ENCODE results near the gene PHC2. TPM values are rescaled to one million over a fixed set of nuclear protein-coding genes. Genes with fewer than 3 reads are reported as not detected.
A peak's percentile ranks its signal among the peaks of the same experiment; 100 is the strongest.

The PHC2 gene
- total and polyA plus RNA-seq, 11 donors = 79.7 to 194 (median 99.4) TPM

DNA sequence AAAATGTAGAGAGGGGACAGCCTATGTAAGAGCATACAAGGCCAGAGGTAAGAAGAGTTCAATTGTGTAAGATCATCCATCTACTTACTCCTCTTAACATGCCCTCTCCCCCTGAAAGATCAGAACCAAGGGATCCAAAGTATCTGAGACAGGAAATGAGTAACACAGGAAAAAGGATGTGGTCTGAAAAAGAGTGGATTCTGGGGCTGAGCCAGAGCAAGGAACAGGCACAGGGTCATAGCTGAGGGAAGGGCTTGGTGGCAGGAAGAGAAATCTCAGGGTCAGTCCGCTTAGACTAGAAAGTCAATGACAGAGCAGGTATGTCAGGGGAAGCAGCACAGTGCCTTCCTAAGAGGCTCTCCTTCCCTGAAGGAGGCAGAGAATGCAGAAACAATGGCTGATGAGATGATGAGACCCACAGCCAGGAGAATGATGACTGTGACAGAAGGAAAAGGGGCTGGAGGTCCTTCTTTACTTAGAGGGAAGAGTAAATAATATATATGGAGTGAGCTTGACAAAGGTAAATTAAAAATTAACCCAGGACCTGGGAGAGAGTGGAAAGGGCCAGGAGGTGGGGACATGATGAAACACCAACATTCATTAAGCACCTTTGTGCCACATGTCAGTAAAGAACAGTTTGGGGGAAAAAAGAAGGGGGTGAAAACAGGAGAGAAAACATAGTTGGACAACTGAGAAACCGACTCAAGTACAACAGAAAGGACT, 83.8 kb downstream of the PHC2 start:
- H3K4me3 ChIP-seq = peak overlapping the region in 11 of 12 donors; percentile 18 to 99 (median 90)
- H3K9me3 ChIP-seq = no peaks in the 10 kb centered on the region
- intact Hi-C loops (cut with DNase I) = loop anchor here in 1 of 10 donors (5.0 kb wide), 2 partner anchors 50 to 90 kb away; partner anchors contain the start of gene ZNF362
- peak; percentile 32 to 70 (median 52) for ATAC-seq
- H3K27ac ChIP-seq = peak overlapping the region; percentile 94 to 100 (median 99)
- peaks cover 0 to 30% (median 11%) of the 10 kb centered on the region in 9 donors for H3K36me3 ChIP-seq
- no peaks in the 10 kb centered on the region for H3K27me3 ChIP-seq
- DNase-seq = peak in 3 of 5 donors; percentile 74 to 83 (median 80)
- WGBS, 4 donors = 6 to 25% (median 8%) methylated on average over 2 of the region's 2 CpGs
- H3K4me1 ChIP-seq = peaks cover 30 to 80% (median 69%) of the 10 kb centered on the region in 12 donors
- TF ChIP-seq, protein P1, sequence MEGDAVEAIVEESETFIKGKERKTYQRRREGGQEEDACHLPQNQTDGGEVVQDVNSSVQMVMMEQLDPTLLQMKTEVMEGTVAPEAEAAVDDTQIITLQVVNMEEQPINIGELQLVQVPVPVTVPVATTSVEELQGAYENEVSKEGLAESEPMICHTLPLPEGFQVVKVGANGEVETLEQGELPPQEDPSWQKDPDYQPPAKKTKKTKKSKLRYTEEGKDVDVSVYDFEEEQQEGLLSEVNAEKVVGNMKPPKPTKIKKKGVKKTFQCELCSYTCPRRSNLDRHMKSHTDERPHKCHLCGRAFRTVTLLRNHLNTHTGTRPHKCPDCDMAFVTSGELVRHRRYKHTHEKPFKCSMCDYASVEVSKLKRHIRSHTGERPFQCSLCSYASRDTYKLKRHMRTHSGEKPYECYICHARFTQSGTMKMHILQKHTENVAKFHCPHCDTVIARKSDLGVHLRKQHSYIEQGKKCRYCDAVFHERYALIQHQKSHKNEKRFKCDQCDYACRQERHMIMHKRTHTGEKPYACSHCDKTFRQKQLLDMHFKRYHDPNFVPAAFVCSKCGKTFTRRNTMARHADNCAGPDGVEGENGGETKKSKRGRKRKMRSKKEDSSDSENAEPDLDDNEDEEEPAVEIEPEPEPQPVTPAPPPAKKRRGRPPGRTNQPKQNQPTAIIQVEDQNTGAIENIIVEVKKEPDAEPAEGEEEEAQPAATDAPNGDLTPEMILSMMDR (IDR thresholded peaks at IDR 0.05) = no peak
- TF ChIP-seq POLR2A (IDR thresholded peaks at IDR 0.05) = peak in 1 of 2 donors; percentile 80

GRCh38 chr1:33346533-33346926, 84.4 kb downstream of the PHC2 start:
- Histone ChIP-seq H3K4me1 (peaks cover 34 to 85% (median 75%) of the 10 kb centered on the region in 12 donors), H3K36me3 (peaks cover 0 to 36% (median 11%) of the 10 kb centered on the region in 9 donors)

GRCh38 chr1:33344896-33345560, 85.9 kb downstream of the PHC2 start:
- Histone ChIP-seq H3K27ac (peak overlapping the region; percentile 94 to 100 (median 99)), H3K27me3 (no peaks in the 10 kb centered on the region), H3K36me3 (peaks cover 0 to 43% (median 11%) of the 10 kb centered on the region in 9 donors), H3K9me3 (no peaks in the 10 kb centered on the region), H3K4me1 (peaks cover 40 to 88% (median 85%) of the 10 kb centered on the region in 12 donors), H3K4me3 (peak overlapping the region in 3 of 12 donors; percentile 3 to 12 (median 10))
- DNase-seq (no peak), ATAC-seq (no peak)
- TF ChIP-seq, protein P1 (IDR thresholded peaks at IDR 0.05) = no peak
- no peak for TF ChIP-seq POLR2A (IDR thresholded peaks at IDR 0.05)
- intact Hi-C loops (cut with DNase I) = loop anchor here in 1 of 10 donors (5.0 kb wide), 2 partner anchors 48 to 88 kb away; partner anchors contain the start of gene ZNF362
- WGBS, 4 donors = 4 to 14% (median 7%) methylated on average over 2 of the region's 2 CpGs

More at GRCh38 chr1:33346533-33346926, 84.4 kb downstream of the PHC2 start:
- H3K4me3 ChIP-seq = peak overlapping the region in 11 of 12 donors; percentile 4 to 99 (median 90)
- intact Hi-C loops (cut with DNase I) = loop anchor here in 1 of 10 donors (5.0 kb wide), 2 partner anchors 49 to 89 kb away; partner anchors contain the start of gene ZNF362
- peak overlapping the region; percentile 94 to 100 (median 99) for H3K27ac ChIP-seq
- H3K9me3 ChIP-seq = no peaks in the 10 kb centered on the region
- WGBS, 4 donors = 17 to 27% (median 18%) methylated on average over 3 of the region's 3 CpGs
- DNase-seq = no peak
- TF ChIP-seq POLR2A (IDR thresholded peaks at IDR 0.05) = no peak
- TF ChIP-seq, protein P1 (IDR thresholded peaks at IDR 0.05) = no peak
- no peak for ATAC-seq
- H3K27me3 ChIP-seq = no peaks in the 10 kb centered on the region

GRCh38 chr1:33343539-33343938, 87.4 kb downstream of the PHC2 start:
- no peaks in the 10 kb centered on the region for H3K9me3 ChIP-seq
- TF ChIP-seq, protein P1 (IDR thresholded peaks at IDR 0.05) = no peak
- TF ChIP-seq POLR2A (IDR thresholded peaks at IDR 0.05) = no peak
- peaks cover 49 to 100% (median 99%) of the 10 kb centered on the region in 12 donors for H3K4me1 ChIP-seq
- peak overlapping the region in 11 of 12 donors; percentile 81 to 100 (median 99) for H3K27ac ChIP-seq
- peak overlapping the region in 1 of 12 donors; percentile 20 for H3K4me3 ChIP-seq
- ATAC-seq (peak in 1 of 4 donors; percentile 2), DNase-seq (no peak)
- intact Hi-C loops (cut with DNase I) = no loop called here
- H3K27me3 ChIP-seq = no peaks in the 10 kb centered on the region
- peaks cover 0 to 48% (median 11%) of the 10 kb centered on the region in 9 donors for H3K36me3 ChIP-seq
- WGBS, 4 donors = 16 to 28% (median 22%) methylated on average over 5 of the region's 5 CpGs

Data from heart left ventricle (tissue), 16 donors.